H1 (cell line): ENCODE results near the gene CIBAR2. TPM values are rescaled to one million over a fixed set of nuclear protein-coding genes. Genes with fewer than 3 reads are reported as not detected.

Experiments
- CTCF ChIA-PET: fragments of 300-600 bp; sonication (Branson Sonifier 250); formaldehyde crosslinking; loops from one replicate; lab custom pipeline; 2021; ENCODE audit not compliant: partially characterized antibody; lab: Charles Lee
- POLR2A ChIA-PET: fragments of 300-600 bp; sonication (Branson Sonifier 250); formaldehyde crosslinking; loops from one replicate; lab custom pipeline; 2021; ENCODE audit warnings: inconsistent platforms; ENCODE audit not compliant: partially characterized antibody; lab: Charles Lee
- DNase-seq, 2 experiments: peaks; one replicate each; pipeline versions ENCODE4 v3.0.0 to v3.0.0-alpha.2; 2010 to 2022; ENCODE audit warnings: low spot score in 2 of 2, low read depth in 1 of 2, mixed read lengths in 1 of 2
- FAIRE-seq: peaks from 2 replicates; lab custom pipeline; 2011; peaks lifted over from hg19 to GRCh38; lab: Jason Lieb, UNC
- H2AFZ ChIP-seq: 2 replicates; pipeline ENCODE4 v1.8.1; 2012; ENCODE audit warnings: low read length, inconsistent platforms
- H2AK5ac ChIP-seq: 2 replicates; pipeline ENCODE4 v1.6.1; 2013; ENCODE audit warnings: low read depth, low read length
- H2BK120ac ChIP-seq: replicated peaks from 2 replicates; pipeline ENCODE3; 2013; ENCODE audit warnings: low read depth, low read length, inconsistent platforms
- H2BK12ac ChIP-seq: 2 replicates; pipeline ENCODE4 v1.6.1; 2013; ENCODE audit warnings: low read depth, low read length
- H2BK15ac ChIP-seq: 2 replicates; pipeline ENCODE4 v1.6.1; 2013; ENCODE audit warnings: low read length
- H2BK20ac ChIP-seq: 2 replicates; pipeline ENCODE4 v1.6.1; 2013; ENCODE audit warnings: low read length
- H2BK5ac ChIP-seq: 2 replicates; pipeline ENCODE4 v1.6.1; 2013; ENCODE audit warnings: low read depth, low read length
- H3K14ac ChIP-seq: 2 replicates; pipeline ENCODE4 v1.6.1; 2013; ENCODE audit warnings: inconsistent platforms; ENCODE audit not compliant: insufficient read length
- H3K18ac ChIP-seq: 2 replicates; pipeline ENCODE4 v1.6.1; 2013; ENCODE audit warnings: low read length; ENCODE audit errors: extremely low read depth
- H3K23ac ChIP-seq: 2 replicates; pipeline ENCODE4 v1.6.1; 2013; ENCODE audit warnings: inconsistent platforms; ENCODE audit not compliant: insufficient read length
- H3K23me2 ChIP-seq: 2 replicates; pipeline ENCODE4 v1.6.1; 2013; ENCODE audit warnings: low read depth, low read length
- H3K27ac ChIP-seq: 2 replicates; pipeline ENCODE4 v1.6.1; 2011; ENCODE audit warnings: low read depth, low read length, inconsistent platforms
- H3K27me3 ChIP-seq, 4 experiments: replicated peaks in 1 of 4; 1 replicate in 1 of 4; 2 replicates in 3 of 4; pipeline versions ENCODE4 v1.6.1 to v1.8.1; 2011 to 2013; ENCODE audit warnings: low read length in 3 of 4, mild to moderate bottlenecking in 3 of 4, inconsistent platforms in 2 of 4, mixed read lengths in 2 of 4, moderate library complexity in 1 of 4; ENCODE audit not compliant: control insufficient read depth in 3 of 4, insufficient read depth in 3 of 4; ENCODE audit errors: extremely low read depth in 1 of 4
- H3K36me3 ChIP-seq, 4 experiments: 2 replicates each; pipeline versions ENCODE4 v1.6.1 to v1.8.1; 2011 to 2013; ENCODE audit warnings: mild to moderate bottlenecking in 4 of 4, low read length in 3 of 4, moderate library complexity in 2 of 4, control low read depth in 1 of 4, inconsistent platforms in 1 of 4; ENCODE audit not compliant: insufficient read depth in 4 of 4, control insufficient read depth in 2 of 4
- H3K4ac ChIP-seq: replicated peaks from 2 replicates; pipeline ENCODE3; 2013; ENCODE audit warnings: low read length, low read depth, mixed read lengths, inconsistent platforms; ENCODE audit not compliant: insufficient read length
- H3K4me1 ChIP-seq, 4 experiments: replicated peaks in 1 of 4; 1 replicate in 1 of 4; 2 replicates in 3 of 4; pipeline versions ENCODE4 v1.6.1 to v1.8.1; 2011 to 2013; ENCODE audit warnings: low read length in 3 of 4, inconsistent platforms in 2 of 4, mixed read lengths in 1 of 4; ENCODE audit not compliant: insufficient read depth in 4 of 4, control insufficient read depth in 3 of 4
- H3K4me2 ChIP-seq, 2 experiments: 2 replicates each; pipeline versions ENCODE4 v1.6.1 to v1.8.1; 2011 to 2013; ENCODE audit warnings: low read depth in 2 of 2, low read length in 2 of 2, control low read depth in 1 of 2, inconsistent platforms in 1 of 2, mild to moderate bottlenecking in 1 of 2; ENCODE audit not compliant: insufficient read depth in 1 of 2
- H3K4me3 ChIP-seq, 4 experiments: fragments of 200-600, 300-600 bp in 1 of 4; sonication (generic), shearing (Covaris generic), sonication (Bioruptor Twin) in 1 of 4; 2 replicates each; pipeline versions ENCODE4 v1.5.1 to v1.8.1; 2011 to 2016; ENCODE audit warnings: low read length in 4 of 4, low read depth in 3 of 4, control low read depth in 2 of 4, inconsistent platforms in 2 of 4, mild to moderate bottlenecking in 2 of 4, mixed read lengths in 1 of 4, moderate library complexity in 1 of 4; ENCODE audit not compliant: insufficient read depth in 2 of 4; ENCODE audit errors: extremely low read depth in 1 of 4
- H3K56ac ChIP-seq: replicated peaks from 2 replicates; pipeline ENCODE3; 2013; ENCODE audit warnings: low read depth, mild to moderate bottlenecking, mixed read lengths, low read length, inconsistent platforms; ENCODE audit not compliant: insufficient read length
- H3K79me1 ChIP-seq: 2 replicates; pipeline ENCODE4 v1.6.1; 2013; ENCODE audit warnings: low read depth, low read length, control low read depth
- H3K79me2 ChIP-seq, 2 experiments: 2 replicates each; pipeline versions ENCODE4 v1.6.1 to v1.8.1; 2012 to 2013; ENCODE audit warnings: low read length in 2 of 2, mild to moderate bottlenecking in 2 of 2, inconsistent platforms in 1 of 2; ENCODE audit not compliant: insufficient read depth in 2 of 2, control insufficient read depth in 1 of 2
- H3K9ac ChIP-seq, 4 experiments: replicated peaks in 1 of 4; 1 replicate in 1 of 4; 2 replicates in 3 of 4; pipeline versions ENCODE4 v1.6.1 to v1.8.1; 2011 to 2013; ENCODE audit warnings: low read depth in 3 of 4, low read length in 3 of 4, control low read depth in 2 of 4, mild to moderate bottlenecking in 2 of 4, moderate library complexity in 2 of 4, inconsistent platforms in 1 of 4; ENCODE audit errors: extremely low read depth in 1 of 4
- H3K9me3 ChIP-seq, 2 experiments: 2 replicates each; pipeline versions ENCODE4 v1.6.1 to v1.8.1; 2012 to 2013; ENCODE audit warnings: mild to moderate bottlenecking in 2 of 2, moderate library complexity in 2 of 2, control low read depth in 1 of 2, inconsistent platforms in 1 of 2, low read depth in 1 of 2, low read length in 1 of 2, mixed read lengths in 1 of 2; ENCODE audit not compliant: insufficient read depth in 2 of 2
- H4K20me1 ChIP-seq, 2 experiments: replicated peaks in 1 of 2; 2 replicates each; pipeline versions ENCODE3 to v1.8.1; 2011 to 2013; ENCODE audit warnings: inconsistent platforms in 2 of 2, low read length in 2 of 2, mild to moderate bottlenecking in 1 of 2; ENCODE audit not compliant: insufficient read depth in 2 of 2, control insufficient read depth in 1 of 2
- H4K5ac ChIP-seq: 2 replicates; pipeline ENCODE4 v1.6.1; 2013; ENCODE audit warnings: low read length, low read depth, mixed read lengths, inconsistent platforms; ENCODE audit not compliant: insufficient read length
- H4K8ac ChIP-seq: 2 replicates; pipeline ENCODE4 v1.8.0; 2013; ENCODE audit warnings: mild to moderate bottlenecking, moderate library complexity, low read length, inconsistent platforms; ENCODE audit not compliant: insufficient read depth; ENCODE audit errors: extremely low read depth
- H4K91ac ChIP-seq: replicated peaks from 2 replicates; pipeline ENCODE3; 2013; ENCODE audit warnings: low read length, mixed read lengths, inconsistent platforms; ENCODE audit not compliant: insufficient read length
- BCL11A ChIP-seq, 2 experiments: IDR thresholded peaks; one replicate each; pipeline ENCODE4 v1.6.1; 2011; ENCODE audit warnings: low read depth in 2 of 2, low read length in 2 of 2, mild to moderate bottlenecking in 2 of 2
- CHD2 ChIP-seq: IDR thresholded peaks from 2 replicates; pipeline ENCODE4 v1.6.1; 2012; ENCODE audit warnings: low read length, improper control_type of control experiment
- CTBP2 ChIP-seq: IDR thresholded peaks from 2 replicates; pipeline ENCODE4 v1.7.0; 2011; ENCODE audit warnings: borderline replicate concordance, mild to moderate bottlenecking, moderate library complexity, mixed read lengths, low read length; ENCODE audit not compliant: insufficient read depth, insufficient read length
- EZH2 ChIP-seq: fragments of 200-600 bp; sonication (generic); IDR thresholded peaks from 2 replicates; pipeline ENCODE4 v1.7.1; 2012; ENCODE audit warnings: low read depth, mild to moderate bottlenecking, moderate library complexity, low read length, inconsistent platforms; ENCODE audit not compliant: severe bottlenecking
- GTF2F1 ChIP-seq: IDR thresholded peaks from 2 replicates; pipeline ENCODE4 v1.6.1; 2012; ENCODE audit warnings: low read depth, low read length, improper control_type of control experiment, borderline replicate concordance
- KDM1A ChIP-seq: fragments of 200-600, 300-600 bp; sonication (generic); IDR thresholded peaks from 2 replicates; pipeline ENCODE4 v1.7.1; 2016; ENCODE audit warnings: mild to moderate bottlenecking, low read length, borderline replicate concordance
- POLR2A ChIP-seq, 2 experiments: IDR thresholded peaks; 1 replicate in 1 of 2; 2 replicates in 1 of 2; pipeline ENCODE4 v1.6.1; 2011; ENCODE audit warnings: low read depth in 2 of 2, low read length in 2 of 2, mild to moderate bottlenecking in 2 of 2; ENCODE audit errors: control extremely low read depth in 1 of 2
- SIN3A ChIP-seq, 2 experiments: IDR thresholded peaks in 1 of 2; conservative IDR thresholded peaks in 1 of 2; 2 replicates each; pipeline ENCODE4 v1.6.1; 2011 to 2012; ENCODE audit warnings: low read length in 2 of 2, improper control_type of control experiment in 1 of 2, low read depth in 1 of 2, mild to moderate bottlenecking in 1 of 2
- SIX5 ChIP-seq: IDR thresholded peaks from 2 replicates; pipeline ENCODE4 v1.6.1; 2011; ENCODE audit warnings: mild to moderate bottlenecking, low read depth, low read length
- SP1 ChIP-seq: IDR thresholded peaks from 2 replicates; pipeline ENCODE4 v1.6.1; 2011; ENCODE audit warnings: low read depth, low read length
- SRF ChIP-seq: IDR thresholded peaks from 2 replicates; pipeline ENCODE4 v1.6.1; 2011; ENCODE audit warnings: mild to moderate bottlenecking, low read depth, low read length, moderate library complexity
- SUZ12 ChIP-seq: fragments of 200-600 bp; sonication (generic); IDR thresholded peaks from 2 replicates; pipeline ENCODE4 v1.6.1; 2012; ENCODE audit warnings: mild to moderate bottlenecking, inconsistent platforms, low read length, moderate library complexity, mixed read lengths
- TEAD4 ChIP-seq: IDR thresholded peaks from 2 replicates; pipeline ENCODE4 v1.6.1; 2012; ENCODE audit warnings: low read depth, low read length, inconsistent platforms, mixed read lengths
- WGBS, 2 experiments: shearing (Covaris generic) in 1 of 2; methylation state at CpG; one replicate each; pipeline versions ENCODE4 v1.1.6 to v1.1.7; 2013 to 2015; ENCODE audit warnings: low lambda C conversion rate in 2 of 2, mixed read lengths in 2 of 2, inconsistent platforms in 1 of 2, low coverage in 1 of 2, missing lambda C conversion rate in 1 of 2; ENCODE audit not compliant: insufficient replicate concordance in 2 of 2, insufficient coverage in 1 of 2, insufficient read length in 1 of 2; ENCODE audit errors: extremely low coverage in 1 of 2, missing lambda C conversion rate in 1 of 2; 5-methylcytosine and 5-hydroxymethylcytosine counted together
- polyA plus RNA-seq, 7 experiments: library from polyadenylated mRNA; depleted of rRNA in 3 of 7; stranded (reverse) in 5 of 7; unstranded in 2 of 7; fragments of >200 nt in 5 of 7; fragments of 200-250 nt in 2 of 7; gene quantifications; 1 replicate in 5 of 7; 2 replicates in 1 of 7; 4 replicates in 1 of 7; pipeline versions ENCODE4 v1.2.1 to v1.2.3, GENCODE V29; 2011 to 2013; ENCODE audit warnings: missing spikeins in 2 of 7, mixed read lengths in 2 of 7
- total RNA-seq: library from RNA; stranded (reverse); fragmentation: NEBNext Ultra II Directional; extraction: Animal tissue kit (Norgen Biotek cat#: 25700); gene quantifications from 2 replicates; pipeline ENCODE4 v1.2.1, GENCODE V29; 2021

Gene CIBAR2
- total and polyA plus RNA-seq, 2 of the 8 experiments (the other 6 are each of a cell fraction or from before 2014, with no cell fraction given), result 0.18 TPM; not detected in 1

- Histone ChIP-seq H3K23ac (no peak overlapping the region), H4K5ac (no peak overlapping the region), H2BK15ac (no peak overlapping the region), H3K9ac (no peak overlapping the region), H4K20me1 (no peaks in the 10 kb centered on the region), H4K91ac (no peak overlapping the region), H4K8ac (no peak overlapping the region), H3K9me3 (no peaks in the 10 kb centered on the region), H3K27me3 (peaks cover 0 to 11% (median 7%) of the 10 kb centered on the region in 4 experiments; a peak in 4 of 7 replicates), H3K79me2 (no peaks in the 10 kb centered on the region), H3K4ac (no peak overlapping the region), H3K56ac (no peak overlapping the region), H3K14ac (no peak overlapping the region), H3K4me1 (peaks cover 0 to 13% (median 4%) of the 10 kb centered on the region in 4 experiments; a peak in 5 of 7 replicates), H3K4me2 (no peak overlapping the region), H2BK120ac (no peak overlapping the region), H2BK20ac (no peak overlapping the region), H2BK5ac (no peak overlapping the region), H3K4me3 (no peak overlapping the region), H3K36me3 (no peaks in the 10 kb centered on the region; a peak in 1 of 8 replicates), H2BK12ac (no peak overlapping the region), H2AFZ (no peak overlapping the region), H3K23me2 (no peaks in the 10 kb centered on the region), H3K27ac (no peak overlapping the region), H3K79me1 (no peaks in the 10 kb centered on the region), H3K18ac (no peak overlapping the region), H2AK5ac (no peak overlapping the region)
- ChIA-PET CTCF (interaction anchor here (1.0 to 3.1 kb wide), 3 partner anchors 13 to 40 kb away, joined by 3 to 22 read pairs (median 18); partner anchors contain the start of gene CIBAR2), POLR2A (no interaction called here)
- no peak for FAIRE-seq
- TF ChIP-seq CTBP2, result no peak
- TF ChIP-seq CHD2, result no peak
- TF ChIP-seq SP1, result no peak
- TF ChIP-seq BCL11A (IDR thresholded peaks at IDR 0.05; ENCODE audit: low read depth in 2 of 2, low read length in 2 of 2), result no peak
- TF ChIP-seq SUZ12, result no peak
- TF ChIP-seq KDM1A, result no peak
- no peak for TF ChIP-seq SIN3A (conservative IDR thresholded peaks at IDR 0.05 in 1 of 2, IDR thresholded peaks at IDR 0.05 in 1 of 2; ENCODE audit: low read depth in 1 of 2, low read length in 2 of 2)
- no peak for TF ChIP-seq TEAD4
- TF ChIP-seq SIX5, result no peak
- TF ChIP-seq SRF, result no peak
- TF ChIP-seq GTF2F1, result no peak
- no peak for TF ChIP-seq POLR2A (IDR thresholded peaks at IDR 0.05; ENCODE audit: control extremely low read depth in 1 of 2, low read depth in 2 of 2, low read length in 2 of 2)
- no peak for TF ChIP-seq EZH2
- 91% methylated on average over 13 of the region's 13 CpGs; no CpG with 5 or more reads in 1 of the 2 experiments for WGBS, 2 experiments
- no peak for DNase-seq
These were observed 39.3 kb downstream of the CIBAR2 start for GRCh38 chr16:85072947-85073346.
